Esophagus squamous epithelium (tissue), 5 donors: ENCODE results near the gene SF1. TPM values are rescaled to one million over a fixed set of nuclear protein-coding genes. Genes with fewer than 3 reads are reported as not detected.

Experiments used
- DNase-seq: peaks from one replicate; lab custom pipeline; 2025; lab: John Stamatoyannopoulos, UW
- H3K27ac ChIP-seq, 4 donors: fragments of 200-600 bp; sonication (generic); one replicate each; pipeline ENCODE4 v1.5.1; 2016 to 2019; ENCODE audit warnings: mild to moderate bottlenecking in 1 of 4
- H3K27me3 ChIP-seq, 4 donors: fragments of 200-600 bp; sonication (generic); 1 replicate in 3 of 4; 2 replicates in 1 of 4; pipeline versions ENCODE4 v1.5.1 to v1.6.0; 2017 to 2021; ENCODE audit warnings: antibody characterized with exemption in 1 of 4
- H3K36me3 ChIP-seq, 3 donors: fragments of 200-600 bp; sonication (generic); one replicate each; pipeline ENCODE4 v1.5.1; 2016 to 2019
- H3K4me1 ChIP-seq, 3 donors: fragments of 200-600 bp; sonication (generic); one replicate each; pipeline ENCODE4 v1.5.1; 2017 to 2019
- H3K4me3 ChIP-seq, 4 donors: fragments of 200-600 bp; sonication (generic); 1 replicate in 3 of 4; 2 replicates in 1 of 4; pipeline ENCODE4 v1.5.1; 2016 to 2019; ENCODE audit warnings: mild to moderate bottlenecking in 2 of 4, moderate library complexity in 1 of 4
- H3K9me3 ChIP-seq, 3 donors: fragments of 200-600 bp; sonication (generic); one replicate each; pipeline ENCODE4 v1.5.1; 2016 to 2019
- POLR2A ChIP-seq, 4 donors: fragments of 450-650 bp; IDR thresholded peaks; one replicate each; pipeline ENCODE4 v1.6.1; 2017; ENCODE audit warnings: antibody characterized with exemption in 4 of 4, mild to moderate bottlenecking in 4 of 4, moderate library complexity in 3 of 4
- WGBS, 2 donors: methylation state at CpG; one replicate each; pipeline ENCODE4 v1.1.5; 2018; 5-methylcytosine and 5-hydroxymethylcytosine counted together
- intact Hi-C: fragments of 100-400 bp; cut with DNase I; formaldehyde crosslinking; loops from one replicate; pipeline ENCODE4 v1.15.0; 2022
- total RNA-seq, 4 donors: library from RNA; depleted of rRNA; stranded (reverse); fragments of >200 nt; gene quantifications; one replicate each; pipeline ENCODE4 v1.1.0, GENCODE V29; 2016
- TF ChIP-seq, protein P1 (sequence below), 6 experiments: fragments of 450-650 bp in 4 of 6; fragments of 200-600 bp in 2 of 6; sonication (generic) in 2 of 6; IDR thresholded peaks; one replicate each; pipeline ENCODE4 v1.5.1; 2016 to 2019; ENCODE audit warnings: antibody characterized with exemption in 6 of 6, mild to moderate bottlenecking in 4 of 6, moderate library complexity in 4 of 6
- donor health status: DM: yes; HTN: yes; CAD: no.

SF1 gene, protein sequence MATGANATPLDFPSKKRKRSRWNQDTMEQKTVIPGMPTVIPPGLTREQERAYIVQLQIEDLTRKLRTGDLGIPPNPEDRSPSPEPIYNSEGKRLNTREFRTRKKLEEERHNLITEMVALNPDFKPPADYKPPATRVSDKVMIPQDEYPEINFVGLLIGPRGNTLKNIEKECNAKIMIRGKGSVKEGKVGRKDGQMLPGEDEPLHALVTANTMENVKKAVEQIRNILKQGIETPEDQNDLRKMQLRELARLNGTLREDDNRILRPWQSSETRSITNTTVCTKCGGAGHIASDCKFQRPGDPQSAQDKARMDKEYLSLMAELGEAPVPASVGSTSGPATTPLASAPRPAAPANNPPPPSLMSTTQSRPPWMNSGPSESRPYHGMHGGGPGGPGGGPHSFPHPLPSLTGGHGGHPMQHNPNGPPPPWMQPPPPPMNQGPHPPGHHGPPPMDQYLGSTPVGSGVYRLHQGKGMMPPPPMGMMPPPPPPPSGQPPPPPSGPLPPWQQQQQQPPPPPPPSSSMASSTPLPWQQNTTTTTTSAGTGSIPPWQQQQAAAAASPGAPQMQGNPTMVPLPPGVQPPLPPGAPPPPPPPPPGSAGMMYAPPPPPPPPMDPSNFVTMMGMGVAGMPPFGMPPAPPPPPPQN
- total RNA-seq = 100 to 1,000 TPM; 136 to 292 (median 223) TPM

DNA sequence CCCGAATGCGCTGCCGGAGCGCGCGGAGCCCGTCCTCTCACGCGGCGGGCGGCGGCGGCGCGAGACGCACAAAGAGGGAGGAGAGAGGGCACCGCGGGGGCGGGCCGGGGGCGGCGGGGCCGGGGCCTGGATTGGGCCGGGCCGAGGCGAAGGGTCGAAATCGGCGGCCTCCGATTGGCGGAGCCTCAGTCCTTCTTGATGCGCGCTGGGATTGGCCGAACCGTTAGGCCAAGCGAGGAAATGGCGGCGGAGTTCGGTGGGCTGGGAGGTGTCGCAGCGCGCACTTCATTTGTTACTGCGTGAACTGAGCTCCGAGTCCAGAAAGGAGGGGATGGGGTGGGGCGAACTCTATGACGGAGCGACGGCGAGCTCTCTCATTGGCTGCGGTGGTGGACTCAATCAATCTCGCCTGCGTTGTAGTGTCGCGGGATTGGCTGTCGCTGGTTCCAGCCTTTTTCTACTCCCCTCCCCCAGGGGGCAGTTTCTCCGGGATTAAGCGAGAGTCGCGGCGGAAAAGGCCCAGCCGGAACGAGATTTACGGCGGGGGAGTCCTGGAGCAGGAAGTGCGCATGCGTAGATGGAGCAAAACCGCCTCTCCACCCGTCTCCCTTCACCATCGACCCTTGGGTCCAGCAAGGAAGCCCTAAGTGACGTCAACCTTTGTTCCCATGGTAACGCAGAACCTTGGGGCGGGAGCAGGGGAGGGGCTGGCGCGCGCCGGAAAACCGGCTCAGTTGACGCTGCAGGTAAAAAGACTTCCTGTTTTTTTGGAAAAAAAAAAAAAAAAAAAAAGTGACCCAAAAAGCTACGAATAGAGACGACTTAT lies at the start of gene SF1:
SF1 (minus strand) TSS at position 70 of the 826 bp plus-strand sequence. CDS start 150 bp downstream, outside the sequence.
- peaks cover 21 to 46% (median 29%) of the 10 kb centered on the region in 3 donors for H3K4me1 ChIP-seq

DNA sequence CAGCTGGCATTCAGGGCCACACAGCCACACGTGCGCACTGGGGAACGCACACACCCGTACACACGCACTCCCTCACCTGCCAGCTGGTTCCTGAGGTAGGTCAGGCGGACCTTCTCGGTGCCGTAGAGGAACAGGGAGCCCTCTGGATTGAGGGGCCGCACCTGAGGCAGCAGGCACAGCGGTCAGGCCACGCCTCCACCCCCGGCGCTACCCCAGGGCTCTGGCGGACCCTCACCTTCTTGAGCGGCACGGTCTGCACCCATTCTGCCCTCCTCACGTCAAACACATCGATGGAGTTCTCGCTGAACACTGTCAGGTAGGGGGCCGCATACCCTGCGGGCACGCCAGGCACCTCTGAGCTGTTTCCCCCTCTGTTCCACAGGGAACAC lies 49.1 kb upstream of the SF1 start:
- Histone ChIP-seq H3K4me1 (no peaks in the 10 kb centered on the region), H3K4me3 (no peak overlapping the region), H3K27ac (no peak overlapping the region), H3K36me3 (peaks cover 3 to 93% (median 18%) of the 10 kb centered on the region in 3 donors), H3K27me3 (no peaks in the 10 kb centered on the region), H3K9me3 (no peaks in the 10 kb centered on the region)
- TF ChIP-seq, protein P1, sequence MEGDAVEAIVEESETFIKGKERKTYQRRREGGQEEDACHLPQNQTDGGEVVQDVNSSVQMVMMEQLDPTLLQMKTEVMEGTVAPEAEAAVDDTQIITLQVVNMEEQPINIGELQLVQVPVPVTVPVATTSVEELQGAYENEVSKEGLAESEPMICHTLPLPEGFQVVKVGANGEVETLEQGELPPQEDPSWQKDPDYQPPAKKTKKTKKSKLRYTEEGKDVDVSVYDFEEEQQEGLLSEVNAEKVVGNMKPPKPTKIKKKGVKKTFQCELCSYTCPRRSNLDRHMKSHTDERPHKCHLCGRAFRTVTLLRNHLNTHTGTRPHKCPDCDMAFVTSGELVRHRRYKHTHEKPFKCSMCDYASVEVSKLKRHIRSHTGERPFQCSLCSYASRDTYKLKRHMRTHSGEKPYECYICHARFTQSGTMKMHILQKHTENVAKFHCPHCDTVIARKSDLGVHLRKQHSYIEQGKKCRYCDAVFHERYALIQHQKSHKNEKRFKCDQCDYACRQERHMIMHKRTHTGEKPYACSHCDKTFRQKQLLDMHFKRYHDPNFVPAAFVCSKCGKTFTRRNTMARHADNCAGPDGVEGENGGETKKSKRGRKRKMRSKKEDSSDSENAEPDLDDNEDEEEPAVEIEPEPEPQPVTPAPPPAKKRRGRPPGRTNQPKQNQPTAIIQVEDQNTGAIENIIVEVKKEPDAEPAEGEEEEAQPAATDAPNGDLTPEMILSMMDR (IDR thresholded peaks at IDR 0.05) = no peak
- TF ChIP-seq POLR2A (IDR thresholded peaks at IDR 0.05) = no peak
- intact Hi-C loops = no loop called here
- WGBS, 2 donors = 83 to 93% methylated on average over 1 to 17 of the region's 22 CpGs
- DNase-seq = no peak

More for the DNA sequence above, at the start of gene SF1:
- peak within 1 kb of the TSS; percentile 99 to 100 (median 100) for H3K27ac ChIP-seq
- no peaks in the 10 kb centered on the region for H3K27me3 ChIP-seq
- WGBS, 2 donors = 0% methylated on average over 6 to 16 of the region's 80 CpGs
- H3K4me3 ChIP-seq = peak within 1 kb of the TSS; percentile 86 to 99 (median 94)
- peak in 3 of 4 donors; percentile 91 to 99 (median 97) for TF ChIP-seq POLR2A (IDR thresholded peaks at IDR 0.05)
- TF ChIP-seq, protein P1 (IDR thresholded peaks at IDR 0.05) = peak in 3 of 6 experiments; percentile 14 to 52 (median 33)
- peak; percentile 96 for DNase-seq
- H3K36me3 ChIP-seq = peaks cover 14 to 32% (median 24%) of the 10 kb centered on the region in 3 donors
- H3K9me3 ChIP-seq = no peaks in the 10 kb centered on the region
- intact Hi-C loops = no loop called here

DNA sequence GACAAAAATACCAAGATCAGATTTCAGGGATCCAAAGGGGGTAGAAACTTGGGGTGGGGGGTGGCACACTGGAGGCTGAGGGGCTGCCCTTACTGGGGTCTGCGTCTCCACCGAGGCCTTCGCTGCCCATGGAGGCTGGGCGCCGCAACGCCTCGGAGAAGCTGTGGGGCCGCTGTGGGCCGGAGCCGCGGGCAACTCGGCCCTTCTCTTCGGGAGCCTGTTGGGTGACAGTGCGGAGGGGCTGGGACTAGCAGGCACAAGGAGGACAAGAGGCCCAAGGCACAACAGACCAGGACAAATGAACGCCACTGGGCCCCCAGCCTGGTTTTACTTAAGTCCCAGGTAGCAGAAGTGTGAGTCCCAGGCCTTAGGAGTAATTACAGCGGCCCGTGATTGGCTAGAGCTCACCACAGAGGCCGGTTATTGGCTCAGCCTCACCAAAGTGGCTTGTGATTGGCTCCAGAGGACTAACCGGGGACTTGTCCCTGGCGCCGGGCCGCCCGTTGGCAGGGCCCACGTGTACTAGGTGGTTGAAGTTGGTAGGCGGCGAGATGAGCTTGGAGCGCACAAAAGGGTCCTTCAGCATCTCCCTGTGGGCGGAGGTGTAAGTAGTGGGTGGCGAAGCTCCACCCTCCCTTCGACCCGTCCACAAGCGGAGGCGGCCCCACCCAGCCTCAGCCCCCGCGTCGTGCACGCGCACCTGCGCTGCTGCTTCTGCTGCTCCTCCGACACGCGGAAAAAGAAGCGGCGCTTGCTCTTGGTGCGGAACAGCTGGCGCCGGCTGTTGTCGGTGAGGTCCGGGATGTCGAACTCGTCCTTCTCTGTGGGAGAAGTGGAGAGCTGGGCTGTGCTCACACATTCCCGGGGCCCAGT lies 48.5 kb upstream of the SF1 start:
- Histone ChIP-seq H3K36me3 (peaks cover 3 to 87% (median 14%) of the 10 kb centered on the region in 3 donors), H3K4me3 (no peak overlapping the region), H3K9me3 (no peaks in the 10 kb centered on the region), H3K27me3 (no peaks in the 10 kb centered on the region), H3K4me1 (no peaks in the 10 kb centered on the region), H3K27ac (no peak overlapping the region)
- WGBS, 2 donors = 85 to 89% methylated on average over 12 to 16 of the region's 52 CpGs
- TF ChIP-seq POLR2A (IDR thresholded peaks at IDR 0.05) = no peak
- TF ChIP-seq, protein P1 (IDR thresholded peaks at IDR 0.05) = no peak
- intact Hi-C loops = no loop called here
- DNase-seq = no peak

DNA sequence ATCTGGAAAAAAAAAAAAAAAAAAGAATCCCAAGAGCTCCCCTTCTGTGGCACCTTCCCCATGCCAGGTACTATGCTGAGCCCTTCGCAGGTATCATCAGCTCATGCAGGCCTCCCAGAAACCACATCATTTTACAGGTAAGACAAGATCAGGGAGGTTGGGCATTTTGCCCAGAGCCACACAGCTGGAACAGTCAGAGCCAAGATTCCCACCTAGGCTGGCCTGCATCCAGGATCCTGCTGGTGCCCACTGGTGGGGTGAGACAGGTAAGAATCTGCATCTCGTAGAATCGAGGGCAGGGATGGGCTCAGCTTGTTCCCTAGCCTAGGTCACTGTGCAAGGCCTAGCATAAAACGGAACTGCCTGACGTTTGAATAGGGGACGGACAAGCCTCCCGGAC lies 47.7 kb upstream of the SF1 start:
- no peaks in the 10 kb centered on the region for H3K4me1 ChIP-seq
- H3K27me3 ChIP-seq = no peaks in the 10 kb centered on the region
- no peaks in the 10 kb centered on the region for H3K9me3 ChIP-seq
- intact Hi-C loops = no loop called here
- H3K27ac ChIP-seq = no peak overlapping the region
- 67 to 100% methylated on average over 1 to 3 of the region's 7 CpGs for WGBS, 2 donors
- DNase-seq = no peak
- peaks cover 3 to 79% (median 14%) of the 10 kb centered on the region in 3 donors for H3K36me3 ChIP-seq
- no peak overlapping the region for H3K4me3 ChIP-seq
- TF ChIP-seq, protein P1 (IDR thresholded peaks at IDR 0.05) = no peak
- TF ChIP-seq POLR2A (IDR thresholded peaks at IDR 0.05) = no peak
